Fibroblast of skin of scalp (primary cell): ENCODE results near the gene GID8.
"Not testable (repeated sequence)": the region's sequence is repeated elsewhere in the genome, so short reads cannot be mapped to it uniquely, and the experiment has no call there.

Experiments used
- DNase-seq: peaks from one replicate; pipeline ENCODE4 v3.0.0-alpha.2; 2013

GID8 gene

DNA sequence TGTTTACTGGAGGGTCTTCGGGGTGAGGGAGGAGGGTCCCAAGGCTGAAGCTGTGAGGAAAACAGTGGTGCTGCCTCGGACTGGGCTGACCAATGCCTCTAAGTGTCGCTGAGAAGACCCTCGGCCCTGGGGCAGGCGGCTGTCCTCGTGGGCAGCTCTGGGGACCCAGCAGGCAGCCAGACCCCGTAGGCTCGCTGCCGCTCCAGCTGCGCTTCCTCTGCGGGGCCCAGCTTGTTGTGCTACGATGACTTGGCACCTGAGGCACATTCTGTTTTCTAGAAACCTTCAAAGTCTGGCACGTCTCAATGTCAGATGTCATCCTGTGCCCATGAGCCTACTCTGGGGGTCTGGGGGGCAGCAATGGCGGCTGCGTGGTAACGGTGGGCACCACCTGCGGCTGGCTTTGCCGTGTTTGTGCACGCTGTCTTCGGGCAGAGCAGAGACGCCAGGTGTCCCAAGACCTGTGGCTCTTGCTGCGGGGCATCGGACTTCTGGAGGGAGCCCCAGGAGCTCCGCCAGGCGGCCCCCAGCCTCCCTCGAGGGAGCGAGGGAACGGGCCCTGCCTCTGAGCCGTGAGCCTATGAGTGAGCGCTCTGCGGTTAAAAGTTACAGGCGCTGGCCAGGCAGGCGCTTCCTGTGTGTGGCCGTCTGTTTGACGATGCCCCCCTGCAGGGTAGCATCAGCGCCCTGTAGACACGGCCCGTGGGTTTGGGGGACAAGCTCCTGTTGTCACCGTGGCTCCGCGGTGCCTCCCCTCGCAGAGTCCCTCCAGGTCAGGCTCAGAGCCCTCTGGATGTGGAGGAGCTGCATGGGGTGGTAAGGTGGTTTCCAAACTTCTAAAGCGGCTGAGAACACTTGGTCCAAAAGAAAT is 21.4 kb downstream of the GID8 start:
- DNase-seq = no peak

DNA sequence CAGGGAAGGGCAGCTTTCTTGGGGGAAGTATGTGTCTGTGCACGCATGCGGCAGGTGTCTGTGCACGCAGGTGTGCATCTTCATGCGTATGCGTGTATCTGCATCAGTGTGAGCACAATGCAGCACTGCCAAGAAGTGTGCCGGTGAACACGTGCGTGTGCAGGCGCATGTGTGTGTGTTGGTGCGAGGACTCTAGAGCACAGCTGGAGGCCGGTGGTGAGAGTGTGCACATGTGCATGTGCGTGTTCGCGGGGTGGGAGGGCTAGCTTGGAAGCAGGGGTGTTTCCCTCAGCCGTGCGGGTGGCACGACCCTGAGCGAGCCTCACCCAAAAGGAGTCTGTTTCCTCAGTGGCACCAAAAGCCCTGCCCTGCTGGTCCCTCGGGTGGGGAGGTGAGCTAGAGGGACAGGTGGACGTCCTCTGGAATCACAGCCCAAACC is 22.1 kb downstream of the GID8 start:
- DNase-seq = no peak

DNA sequence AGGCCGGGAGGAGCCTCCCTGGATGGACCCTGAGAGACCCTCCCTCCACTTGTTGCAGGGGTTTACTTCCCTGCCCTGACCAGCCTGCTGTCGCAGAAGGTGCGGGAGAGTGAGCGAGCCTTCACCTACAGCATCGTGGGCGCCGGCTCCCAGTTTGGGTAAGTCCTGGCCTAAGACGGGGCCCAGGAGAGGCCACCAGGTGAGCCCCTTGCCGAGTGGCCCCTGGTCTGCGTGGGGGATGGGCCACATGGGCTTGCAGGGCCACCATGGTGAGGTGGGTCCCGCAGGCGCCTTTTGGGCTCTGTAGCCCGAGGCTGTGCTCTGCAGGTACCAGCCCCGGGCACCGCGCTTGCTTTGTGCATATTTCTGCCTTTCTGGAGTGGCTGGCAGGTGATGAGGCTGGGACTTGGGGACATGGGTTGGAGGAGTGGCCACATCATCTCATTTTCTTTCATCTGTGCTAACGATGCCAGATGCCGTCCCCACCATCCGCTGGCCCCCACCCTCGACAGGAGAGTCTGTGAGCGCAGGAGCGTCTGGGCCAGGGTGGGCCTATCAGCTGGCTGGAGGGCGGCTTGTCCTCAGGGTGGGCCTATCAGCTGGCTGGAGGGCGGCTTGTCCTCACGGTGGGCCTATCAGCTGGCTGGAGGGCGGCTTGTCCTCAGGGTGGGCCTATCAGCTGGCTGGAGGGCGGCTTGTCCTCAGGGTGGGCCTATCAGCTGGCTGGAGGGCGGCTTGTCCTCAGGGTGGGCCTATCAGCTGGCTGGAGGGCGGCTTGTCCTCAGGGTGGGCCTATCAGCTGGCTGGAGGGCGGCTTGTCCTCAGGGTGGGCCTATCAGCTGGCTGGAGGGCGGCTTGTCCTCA is 22.7 kb downstream of the GID8 start:
- DNase-seq = not testable (repeated sequence)

DNA sequence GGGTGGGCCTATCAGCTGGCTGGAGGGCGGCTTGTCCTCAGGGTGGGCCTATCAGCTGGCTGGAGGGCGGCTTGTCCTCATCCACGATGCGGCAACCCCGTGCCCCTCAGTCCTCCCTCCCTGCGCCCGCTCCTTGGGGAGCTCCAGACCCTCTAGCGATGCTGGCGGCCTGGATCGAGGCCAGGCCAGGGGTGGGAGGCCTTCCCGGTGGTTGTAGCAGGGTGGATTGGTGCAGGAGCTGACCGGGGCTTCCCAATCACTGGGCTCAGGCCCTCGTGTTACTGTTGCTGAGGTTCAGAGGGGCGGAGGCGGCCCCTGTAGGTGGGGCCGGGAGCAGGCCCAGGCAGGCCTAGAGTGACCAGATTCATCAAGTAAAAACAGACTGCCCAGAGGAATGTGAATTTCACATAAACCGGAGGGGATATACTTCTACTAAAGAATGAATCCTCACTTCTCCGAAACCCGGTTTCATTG is 23.4 kb downstream of the GID8 start:
- no peak for DNase-seq

DNA sequence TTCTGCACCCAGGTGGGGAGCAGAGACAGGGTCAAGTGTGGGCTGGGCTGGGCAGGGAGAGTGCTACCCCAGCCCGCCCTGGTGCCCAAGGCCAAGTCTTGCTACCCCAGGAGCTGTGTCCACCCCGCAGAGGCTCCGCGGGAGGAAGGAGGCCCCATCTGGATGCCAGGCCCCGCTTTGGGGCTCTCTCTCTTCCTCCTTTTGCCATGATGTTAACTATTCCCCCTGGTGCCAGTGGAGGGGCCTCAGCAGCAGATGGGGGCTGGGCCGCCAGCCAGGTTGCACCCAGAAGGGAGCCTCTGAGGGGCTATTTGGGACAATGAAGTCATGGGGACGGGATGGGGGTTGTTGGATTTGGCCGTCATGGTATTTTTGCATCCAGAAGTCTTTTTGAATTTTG is 23.9 kb downstream of the GID8 start:
- DNase-seq = no peak

DNA sequence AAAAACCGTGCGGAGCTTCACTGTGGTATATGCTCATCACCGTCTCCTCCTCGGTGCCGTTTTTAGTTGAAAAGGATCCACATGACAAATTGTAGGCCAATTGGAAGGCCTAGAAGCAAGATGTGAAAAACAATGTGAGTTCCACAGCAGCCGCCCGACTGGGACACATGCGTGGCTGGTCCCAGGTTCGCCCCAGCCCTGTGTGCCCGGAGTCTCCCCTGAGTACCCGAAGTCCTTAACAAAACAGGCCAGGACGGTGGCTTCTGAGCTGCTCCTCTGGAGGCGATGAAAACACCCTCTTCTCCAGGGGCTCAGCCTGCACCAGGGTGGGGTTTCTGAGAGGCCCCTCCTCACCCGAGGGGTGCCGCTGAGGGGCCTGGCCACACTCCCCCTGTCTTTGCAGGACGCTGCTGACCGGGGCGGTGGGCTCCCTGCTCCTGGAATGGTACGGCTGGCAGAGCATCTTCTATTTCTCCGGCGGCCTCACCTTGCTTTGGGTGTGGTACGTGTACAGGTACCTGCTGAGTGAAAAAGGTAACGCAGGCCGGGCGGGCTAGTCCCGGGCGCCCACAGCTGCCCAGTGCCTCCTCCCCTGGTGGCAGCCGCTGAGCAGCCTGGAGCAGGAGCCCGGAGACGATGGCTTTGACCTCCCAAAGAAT is 24.4 kb downstream of the GID8 start:
- DNase-seq = no peak

DNA sequence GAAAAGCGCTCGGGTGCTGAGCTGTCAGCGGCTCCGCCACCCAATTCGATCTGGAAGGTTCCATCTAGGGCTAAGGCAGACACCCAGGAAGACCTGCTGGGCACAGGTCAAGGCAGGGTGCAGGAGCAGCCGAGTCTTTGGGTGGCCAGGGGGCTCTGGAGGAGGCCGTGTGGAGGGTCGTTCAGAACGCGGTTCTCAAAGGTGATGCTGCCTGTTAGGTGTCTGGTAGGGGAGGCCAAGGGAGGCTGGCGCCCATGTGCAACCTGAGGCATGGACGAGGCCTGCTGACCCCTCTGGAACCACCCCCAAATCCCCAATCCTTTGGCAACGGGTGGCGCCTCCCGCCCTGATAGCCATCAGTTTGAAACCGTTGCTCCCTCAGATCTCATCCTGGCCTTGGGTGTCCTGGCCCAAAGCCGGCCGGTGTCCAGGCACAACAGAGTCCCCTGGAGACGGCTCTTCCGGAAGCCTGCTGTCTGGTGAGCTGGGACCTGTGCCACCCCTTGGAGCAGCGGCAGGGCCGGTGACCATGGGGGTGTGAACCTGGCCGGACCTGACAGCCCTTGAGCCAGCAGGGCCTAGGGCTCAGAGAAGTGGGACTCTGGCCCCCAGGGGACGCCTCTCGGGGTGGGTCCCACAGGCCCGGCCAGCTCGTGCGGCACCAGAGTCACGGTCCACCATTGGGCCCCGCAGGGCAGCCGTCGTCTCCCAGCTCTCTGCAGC is 25.1 kb downstream of the GID8 start:
- DNase-seq = no peak

DNA sequence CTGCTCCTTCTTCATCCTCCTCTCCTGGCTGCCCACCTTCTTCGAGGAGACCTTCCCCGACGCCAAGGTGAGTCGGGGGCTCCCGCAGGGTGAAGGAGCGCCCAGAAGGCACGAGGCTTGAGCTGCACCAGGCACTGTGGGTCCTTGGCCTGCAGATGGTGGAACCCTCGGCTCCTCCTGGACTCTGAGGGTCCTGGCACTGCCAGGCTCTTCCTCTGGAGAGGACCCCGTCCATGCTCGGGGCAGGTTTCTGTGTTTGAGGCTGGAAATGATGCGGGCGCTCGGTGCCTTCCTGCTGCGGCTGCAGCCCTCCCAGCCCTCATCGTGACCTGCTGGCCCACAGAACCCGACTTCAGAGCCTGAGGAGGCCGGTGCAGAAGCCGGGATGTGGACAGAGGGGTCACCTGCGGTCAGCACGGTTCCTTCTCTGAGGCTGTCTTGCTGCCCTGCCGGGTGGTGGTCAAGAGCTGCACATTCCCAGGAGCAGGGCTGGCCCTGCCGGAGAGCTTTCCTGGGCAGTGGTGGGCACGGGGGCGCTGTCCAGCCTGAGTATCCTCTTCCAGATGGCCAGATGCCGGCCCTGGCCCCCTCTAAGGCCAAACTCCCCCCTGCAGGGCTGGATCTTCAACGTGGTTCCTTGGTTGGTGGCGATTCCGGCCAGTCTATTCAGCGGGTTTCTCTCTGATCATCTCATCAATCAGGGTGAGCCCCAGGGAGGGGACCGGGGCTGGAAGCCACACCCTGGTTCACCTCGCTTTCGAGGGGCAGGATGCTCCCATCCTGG is 25.9 kb downstream of the GID8 start:
- no peak for DNase-seq

DNA sequence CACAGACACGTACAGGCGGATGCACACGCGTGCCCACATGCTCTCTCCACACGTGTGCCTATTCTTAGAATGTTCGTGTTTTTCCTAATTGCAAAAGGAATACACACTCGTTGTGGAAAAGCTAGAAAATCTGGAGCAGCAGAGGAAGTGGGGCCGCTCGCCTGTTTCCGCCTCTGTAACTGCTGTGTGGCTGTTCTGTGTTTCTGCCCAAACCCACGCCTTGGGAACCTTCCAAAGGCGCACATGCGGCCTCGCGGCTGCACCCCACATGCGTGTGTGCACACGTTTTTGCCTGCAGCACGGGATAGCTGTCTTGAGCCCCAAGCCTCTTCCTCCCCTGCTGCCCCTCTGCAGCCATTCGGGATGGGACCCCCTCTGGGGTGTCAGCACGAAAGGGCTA is 26.8 kb downstream of the GID8 start:
- DNase-seq = no peak

DNA sequence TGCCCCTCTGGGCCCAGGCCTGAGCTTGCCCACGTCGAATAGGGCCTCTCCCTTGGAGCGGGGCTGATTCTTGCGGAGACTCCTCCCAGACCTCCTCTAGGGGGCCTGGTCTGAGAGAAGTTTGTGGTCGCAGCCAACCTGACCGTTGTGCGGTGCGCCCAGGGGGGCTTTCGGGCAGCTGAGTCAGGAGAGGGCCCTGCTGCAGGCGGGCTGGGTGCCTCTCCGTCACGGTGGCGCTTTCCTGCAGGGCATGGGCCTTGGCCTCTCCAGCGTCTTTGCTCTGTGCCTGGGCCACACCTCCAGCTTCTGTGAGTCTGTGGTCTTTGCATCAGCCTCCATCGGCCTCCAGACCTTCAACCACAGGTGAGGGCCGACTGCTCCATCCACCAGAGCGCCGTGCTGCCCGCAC is 27.4 kb downstream of the GID8 start:
- DNase-seq = no peak

DNA sequence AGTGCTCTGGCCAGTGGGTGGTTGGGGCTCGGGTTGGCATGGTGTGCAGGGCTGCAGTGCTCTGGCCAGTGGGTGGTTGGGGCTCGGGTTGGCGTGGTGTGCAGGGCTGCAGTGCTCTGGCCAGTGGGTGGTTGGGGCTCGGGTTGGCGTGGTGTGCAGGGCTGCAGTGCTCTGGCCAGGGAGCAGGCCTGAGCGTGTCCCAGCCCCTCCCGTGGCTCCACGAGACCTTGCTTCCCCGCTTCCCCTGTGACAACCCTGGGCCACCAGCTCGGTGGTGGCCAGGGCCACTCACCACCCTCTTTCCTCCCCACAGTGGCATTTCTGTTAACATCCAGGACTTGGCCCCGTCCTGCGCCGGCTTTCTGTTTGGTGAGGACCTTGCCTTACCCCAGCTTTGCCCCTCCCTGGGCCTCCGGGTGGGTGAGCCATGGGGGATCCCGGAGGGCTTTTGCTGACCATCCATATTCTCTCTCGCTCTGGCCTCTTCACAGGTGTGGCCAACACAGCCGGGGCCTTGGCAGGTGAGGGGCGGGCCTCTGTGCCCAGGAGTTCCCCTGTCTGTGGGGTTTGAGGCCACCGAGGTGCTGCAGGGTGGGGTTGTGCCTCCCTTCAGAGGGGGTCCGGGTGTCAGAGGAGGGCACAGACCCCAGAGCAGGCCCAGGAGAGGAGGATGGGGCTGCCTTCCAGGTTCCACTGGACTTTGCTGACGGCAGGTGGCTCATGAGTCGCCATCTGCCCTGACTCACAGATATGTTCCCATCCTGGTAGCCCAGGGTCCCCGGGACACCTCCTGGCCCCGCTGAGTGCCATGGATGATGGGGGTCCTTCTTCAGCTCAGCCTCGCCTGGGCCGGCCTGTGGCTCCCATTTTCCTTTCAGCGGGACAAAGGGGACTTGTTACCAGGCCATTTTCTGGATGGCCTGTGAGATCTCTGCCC is 28.5 kb downstream of the GID8 start:
- no peak for DNase-seq

DNA sequence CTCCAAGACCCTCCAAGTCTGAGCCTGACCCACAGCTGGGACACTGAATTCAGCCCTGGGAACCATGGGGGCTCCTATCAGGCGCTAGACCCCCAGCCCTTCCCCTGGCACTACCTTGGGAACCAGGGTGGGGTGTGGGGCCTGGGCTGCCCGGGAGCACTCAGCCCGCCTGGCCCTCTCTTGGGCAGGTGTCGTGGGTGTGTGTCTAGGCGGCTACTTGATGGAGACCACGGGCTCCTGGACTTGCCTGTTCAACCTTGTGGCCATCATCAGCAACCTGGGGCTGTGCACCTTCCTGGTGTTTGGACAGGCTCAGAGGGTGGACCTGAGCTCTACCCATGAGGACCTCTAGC is 29.2 kb downstream of the GID8 start:
- DNase-seq = no peak

DNA sequence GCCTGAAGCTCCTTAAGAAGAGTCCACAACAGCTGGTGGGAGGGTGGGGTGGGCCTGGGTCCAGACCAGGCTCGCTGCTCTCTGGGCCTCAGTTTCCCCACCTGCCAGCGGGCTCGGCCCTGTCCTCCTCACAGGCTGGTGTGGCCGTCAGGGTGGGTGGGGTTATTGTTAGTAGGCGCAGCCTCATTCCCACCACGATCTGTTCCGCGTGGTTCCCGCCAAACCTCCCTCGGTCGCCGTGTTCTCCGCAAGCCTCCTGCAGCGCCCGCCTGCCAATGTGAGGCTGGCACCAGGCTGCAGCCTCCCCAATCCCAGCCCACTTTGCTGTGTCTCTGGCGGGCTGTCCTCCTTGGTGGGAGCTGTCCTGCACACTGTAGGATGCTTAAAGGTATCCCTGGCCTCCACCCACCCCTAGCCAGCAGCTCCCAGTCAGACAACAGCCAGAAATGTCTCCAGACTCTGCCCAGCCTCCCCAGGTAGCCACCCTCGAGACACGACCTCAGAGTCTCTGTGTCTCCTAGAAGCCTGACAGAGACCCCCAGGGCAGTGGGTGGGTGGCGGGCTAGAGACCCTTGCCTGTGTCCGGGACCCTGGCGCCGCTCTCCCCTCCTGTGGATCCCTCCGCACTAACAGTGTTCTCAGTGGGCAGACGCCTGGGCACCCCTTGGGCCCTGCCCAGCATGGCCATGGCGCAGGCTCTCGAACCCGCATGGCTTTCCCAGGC is 29.8 kb downstream of the GID8 start:
- no peak for DNase-seq

DNA sequence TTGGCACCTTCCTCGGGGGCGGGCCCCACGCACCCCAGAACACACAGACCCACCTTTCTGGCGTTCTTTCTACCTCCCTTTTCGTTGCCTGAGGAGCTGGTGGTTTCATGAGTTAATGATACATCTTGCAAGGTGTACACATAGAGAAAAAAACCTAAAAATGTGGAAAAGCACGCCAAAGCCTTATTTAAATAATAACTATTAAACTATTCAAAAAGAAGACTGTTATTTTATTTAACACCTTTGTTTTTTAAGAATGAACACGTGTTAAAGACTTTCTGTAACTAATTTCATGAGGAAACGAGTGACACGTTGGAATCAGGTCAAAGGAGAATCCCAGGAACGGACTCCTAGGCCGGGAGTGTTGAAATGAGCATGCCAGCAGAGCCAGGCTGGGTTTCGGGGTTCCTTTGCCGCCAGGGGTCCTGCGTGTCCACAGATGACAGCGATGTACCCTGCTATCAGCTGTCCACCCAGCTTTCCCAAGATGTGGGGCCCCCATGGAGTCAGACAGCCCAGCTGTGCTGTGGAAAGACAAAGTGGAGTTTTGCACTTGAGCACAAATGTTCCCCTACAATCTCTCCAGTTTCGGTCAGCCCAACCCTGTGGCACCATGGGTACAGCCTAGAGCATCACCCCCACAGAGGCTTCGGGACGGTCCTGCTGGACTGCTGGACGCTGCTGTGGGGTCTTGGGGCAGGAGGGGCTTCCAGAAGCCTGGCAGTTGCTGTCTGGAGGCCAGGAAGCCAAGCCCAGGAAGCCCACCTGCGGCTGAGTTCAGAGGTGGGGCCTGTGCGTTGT is 30.6 kb downstream of the GID8 start:
- DNase-seq = no peak

DNA sequence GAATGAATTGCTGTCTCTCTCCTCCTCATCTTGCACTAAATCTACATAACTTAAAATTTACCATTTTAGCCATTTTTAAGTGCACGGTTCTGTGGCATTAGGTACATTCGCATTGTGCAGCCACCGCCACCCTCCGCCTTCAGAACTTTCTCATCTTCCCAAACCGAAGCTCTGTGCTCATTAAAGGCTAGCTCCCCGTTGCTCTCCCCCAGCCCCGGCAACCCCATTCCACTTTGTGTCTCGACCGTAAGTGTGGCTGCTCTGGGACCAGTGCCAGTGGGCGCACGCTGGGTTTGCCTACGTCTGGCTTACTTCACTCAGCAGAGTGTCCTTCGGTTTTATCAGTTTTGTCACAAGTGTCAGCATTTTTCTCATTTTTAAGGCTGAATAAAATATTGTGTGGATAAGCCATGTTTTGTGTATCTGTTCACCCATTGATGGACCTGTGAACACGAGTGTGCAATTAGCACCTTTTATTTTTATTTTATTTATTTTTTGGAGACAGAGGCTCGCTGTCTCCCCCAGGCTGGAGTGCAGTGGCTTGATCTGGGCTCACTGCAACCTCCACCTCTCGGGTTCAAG is 31.3 kb downstream of the GID8 start:
- no peak for DNase-seq

DNA sequence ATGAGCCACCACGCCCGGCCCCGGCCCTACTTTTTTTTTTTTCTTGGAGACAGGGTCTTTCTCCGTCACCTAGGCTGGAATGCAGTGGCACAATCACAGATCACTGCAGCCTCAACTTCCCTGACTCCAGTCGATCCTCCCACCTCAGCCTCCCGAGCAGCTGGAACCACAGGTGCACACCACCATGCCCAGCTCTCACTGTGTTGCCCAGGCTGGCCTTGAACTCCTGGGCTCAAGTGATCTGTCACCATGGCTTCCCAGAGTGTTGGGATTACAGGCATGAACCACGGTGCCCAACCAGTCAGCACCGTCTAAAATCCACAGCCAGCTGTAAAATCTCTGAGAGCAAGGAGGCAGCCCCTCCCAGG is 32.0 kb downstream of the GID8 start:
- DNase-seq = no peak

DNA sequence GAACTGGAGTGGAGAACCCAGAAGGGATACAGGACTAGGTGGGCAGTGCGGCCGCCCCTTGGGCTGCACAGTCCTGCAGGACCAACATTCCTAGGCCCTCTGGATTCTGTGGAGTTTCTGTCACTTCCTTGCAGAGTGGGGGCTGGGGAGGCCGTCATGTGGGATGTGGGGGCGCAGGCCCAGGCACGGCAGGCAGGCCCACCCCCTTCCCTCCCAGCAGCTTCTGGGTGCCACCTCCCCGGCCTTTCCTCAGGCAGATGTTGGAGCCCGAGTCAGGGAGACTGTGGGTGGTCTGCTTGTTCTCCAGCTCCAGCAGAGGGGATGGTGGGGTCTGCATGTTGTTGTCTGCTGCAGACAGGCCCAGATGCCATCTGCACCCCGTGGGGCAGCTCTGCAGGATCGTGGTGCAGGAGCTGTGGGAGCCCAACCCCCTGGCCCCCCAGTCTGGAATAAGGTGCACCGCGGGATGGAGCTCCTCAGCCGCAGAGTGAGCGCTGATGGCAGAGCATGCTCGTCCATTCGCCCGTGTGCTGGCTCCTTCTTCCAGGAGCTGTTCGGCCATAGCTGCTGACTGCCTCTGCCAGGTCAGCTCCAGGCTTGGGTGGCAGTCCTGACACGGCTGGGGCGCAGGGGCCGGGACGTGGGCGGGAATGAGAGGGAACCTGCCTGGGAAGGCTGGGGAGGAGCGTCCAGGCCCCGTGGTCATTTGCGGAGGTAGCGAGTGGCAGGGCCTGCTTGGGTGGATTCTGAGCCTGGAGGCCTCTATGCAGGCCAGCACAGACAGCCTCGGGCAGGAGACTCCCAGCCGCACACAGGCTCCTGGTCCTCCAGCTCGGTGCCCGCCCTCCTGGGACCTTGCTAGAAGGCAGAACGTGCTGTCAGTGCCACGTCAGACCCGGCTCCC is 32.6 kb downstream of the GID8 start:
- DNase-seq = no peak
